ENCODE data around the gene SORL1-AS1.

The SORL1-AS1 gene

GRCh38 chr11:121461843-121462242 is 9.1 kb upstream of the SORL1-AS1 start:
- Histone ChIP-seq H3K9me3 (no peaks in the 10 kb centered on the region), H3K36me3 (no peaks in the 10 kb centered on the region), H3K27me3 (replicated peaks; ENCODE audit: insufficient read depth) (no peaks in the 10 kb centered on the region), H3K4me1 (replicated peaks) (peaks cover 12% of the 10 kb centered on the region), H3K4me3 (no peak overlapping the region), H3K27ac (peak overlapping the region in 1 of 2 donors; percentile 79)
- DNase-seq (ENCODE audit: low spot score), result no peak
- TF ChIP-seq, protein P1, sequence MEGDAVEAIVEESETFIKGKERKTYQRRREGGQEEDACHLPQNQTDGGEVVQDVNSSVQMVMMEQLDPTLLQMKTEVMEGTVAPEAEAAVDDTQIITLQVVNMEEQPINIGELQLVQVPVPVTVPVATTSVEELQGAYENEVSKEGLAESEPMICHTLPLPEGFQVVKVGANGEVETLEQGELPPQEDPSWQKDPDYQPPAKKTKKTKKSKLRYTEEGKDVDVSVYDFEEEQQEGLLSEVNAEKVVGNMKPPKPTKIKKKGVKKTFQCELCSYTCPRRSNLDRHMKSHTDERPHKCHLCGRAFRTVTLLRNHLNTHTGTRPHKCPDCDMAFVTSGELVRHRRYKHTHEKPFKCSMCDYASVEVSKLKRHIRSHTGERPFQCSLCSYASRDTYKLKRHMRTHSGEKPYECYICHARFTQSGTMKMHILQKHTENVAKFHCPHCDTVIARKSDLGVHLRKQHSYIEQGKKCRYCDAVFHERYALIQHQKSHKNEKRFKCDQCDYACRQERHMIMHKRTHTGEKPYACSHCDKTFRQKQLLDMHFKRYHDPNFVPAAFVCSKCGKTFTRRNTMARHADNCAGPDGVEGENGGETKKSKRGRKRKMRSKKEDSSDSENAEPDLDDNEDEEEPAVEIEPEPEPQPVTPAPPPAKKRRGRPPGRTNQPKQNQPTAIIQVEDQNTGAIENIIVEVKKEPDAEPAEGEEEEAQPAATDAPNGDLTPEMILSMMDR (IDR thresholded peaks at IDR 0.05), result no peak
- no peak for TF ChIP-seq POLR2AphosphoS5 (IDR thresholded peaks at IDR 0.05)
- no peak for TF ChIP-seq POLR2A (IDR thresholded peaks at IDR 0.05)
- 88% methylated on average over 7 of the region's 7 CpGs for WGBS
- intact Hi-C loops (cut with DNase I), result no loop called here

DNA sequence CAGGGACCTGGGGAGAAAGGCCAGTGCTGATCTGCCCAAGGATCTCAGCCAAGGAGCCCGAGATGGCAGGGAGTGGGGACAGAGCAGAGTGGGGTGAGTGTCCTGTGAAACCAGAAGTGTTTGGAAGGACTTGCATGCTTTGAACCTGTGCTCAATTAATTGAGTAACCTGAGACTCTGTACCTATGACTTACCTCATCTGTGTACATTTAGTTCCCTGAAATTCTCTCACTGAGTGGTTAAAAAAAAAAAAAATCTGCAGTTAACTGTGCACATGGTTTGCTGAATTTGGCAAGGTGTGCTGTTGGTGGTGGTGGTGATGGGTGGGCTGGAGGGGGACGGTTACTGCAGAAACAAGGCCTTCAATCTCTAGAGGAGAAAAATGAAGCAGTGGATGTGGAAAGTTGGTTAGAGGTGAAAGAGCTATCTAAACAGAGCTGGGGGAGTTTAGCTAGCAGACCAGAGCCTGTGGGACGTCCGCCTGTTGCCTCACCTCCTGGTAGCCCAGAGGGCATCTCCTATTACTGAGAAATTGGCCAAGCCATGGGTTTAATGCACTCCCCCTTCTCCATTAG is 8.3 kb upstream of the SORL1-AS1 start:
- no peaks in the 10 kb centered on the region for H3K36me3 ChIP-seq
- H3K4me3 ChIP-seq, result no peak overlapping the region
- TF ChIP-seq, protein P1 (IDR thresholded peaks at IDR 0.05), result no peak
- TF ChIP-seq POLR2A (IDR thresholded peaks at IDR 0.05) (peak; percentile 26), POLR2AphosphoS5 (IDR thresholded peaks at IDR 0.05) (peak; percentile 75)
- H3K27ac ChIP-seq, result peak overlapping the region; percentile 55 to 79
- peak; percentile 60 for DNase-seq (ENCODE audit: low spot score)
- peaks cover 6% of the 10 kb centered on the region for H3K4me1 ChIP-seq (replicated peaks)
- H3K27me3 ChIP-seq (replicated peaks; ENCODE audit: insufficient read depth), result no peaks in the 10 kb centered on the region
- 52% methylated on average over 4 of the region's 4 CpGs for WGBS
- no peaks in the 10 kb centered on the region for H3K9me3 ChIP-seq
- intact Hi-C loops (cut with DNase I), result no loop called here

DNA sequence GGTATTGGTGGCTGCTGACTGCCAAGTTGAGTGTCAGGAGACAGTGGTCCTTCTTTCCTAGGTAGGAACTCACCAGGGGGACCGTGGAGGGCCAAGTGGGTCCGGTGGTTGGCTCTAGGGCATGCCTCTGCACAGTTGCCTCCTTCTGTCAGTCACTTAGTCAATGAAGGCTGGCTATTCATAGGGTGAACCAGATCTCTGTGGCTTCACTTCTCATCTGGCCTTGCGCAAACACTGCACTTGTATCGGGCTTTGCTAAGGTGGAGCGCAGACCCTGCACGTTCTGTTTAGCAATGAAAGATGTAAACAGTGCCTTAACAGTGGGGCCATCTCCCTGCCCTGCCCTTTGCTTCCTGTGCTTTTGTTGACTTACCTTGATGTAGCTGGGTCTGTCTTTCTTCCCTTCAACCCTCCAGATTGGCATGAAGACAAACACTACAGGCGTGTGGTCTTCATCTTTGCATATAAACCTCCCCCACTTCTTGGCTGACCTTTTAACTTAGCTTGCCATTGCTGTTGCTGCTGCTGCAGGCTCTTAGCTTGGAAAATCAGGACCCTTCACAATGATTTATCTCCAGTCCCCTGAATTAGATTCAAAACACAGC is 6.7 kb upstream of the SORL1-AS1 start:
- no peak overlapping the region for H3K4me3 ChIP-seq
- TF ChIP-seq POLR2A (IDR thresholded peaks at IDR 0.05) (no peak), POLR2AphosphoS5 (IDR thresholded peaks at IDR 0.05) (no peak)
- TF ChIP-seq, protein P1 (IDR thresholded peaks at IDR 0.05), result no peak
- no peaks in the 10 kb centered on the region for H3K36me3 ChIP-seq
- no peaks in the 10 kb centered on the region for H3K4me1 ChIP-seq (replicated peaks)
- H3K27ac ChIP-seq, result peak overlapping the region in 1 of 2 donors; percentile 39
- intact Hi-C loops (cut with DNase I), result loop anchor here (10.0 kb wide), 1 partner anchor 135 kb away; no protein-coding TSS in a partner anchor
- no peaks in the 10 kb centered on the region for H3K27me3 ChIP-seq (replicated peaks; ENCODE audit: insufficient read depth)
- 62% methylated on average over 7 of the region's 7 CpGs for WGBS
- H3K9me3 ChIP-seq, result no peaks in the 10 kb centered on the region
- no peak for DNase-seq (ENCODE audit: low spot score)

- H3K36me3 ChIP-seq, result no peaks in the 10 kb centered on the region
- no peaks in the 10 kb centered on the region for H3K9me3 ChIP-seq
- no peak for DNase-seq (ENCODE audit: low spot score)
- intact Hi-C loops (cut with DNase I), result loop anchor here (10.0 kb wide), 1 partner anchor 134 kb away; no protein-coding TSS in a partner anchor
- H3K4me1 ChIP-seq (replicated peaks), result no peaks in the 10 kb centered on the region
- H3K4me3 ChIP-seq, result no peak overlapping the region
- H3K27me3 ChIP-seq (replicated peaks; ENCODE audit: insufficient read depth), result no peaks in the 10 kb centered on the region
- TF ChIP-seq, protein P1 (IDR thresholded peaks at IDR 0.05), result no peak
- TF ChIP-seq POLR2AphosphoS5 (IDR thresholded peaks at IDR 0.05) (no peak), POLR2A (IDR thresholded peaks at IDR 0.05) (no peak)
- WGBS, result 89% methylated on average over 9 of the region's 9 CpGs
- H3K27ac ChIP-seq, result no peak overlapping the region
These were observed 5.8 kb upstream of the SORL1-AS1 start for GRCh38 chr11:121458551-121458950.
